DND-41 (cell line): ENCODE measurements around the gene HAP1.

Experiments used
- ATAC-seq: fragments of 200-7000 bp; cut with Tn5 transposase; 3 replicates; pipeline ENCODE4 v1.9.1; 2021; ENCODE audit warnings: low read depth; ENCODE audit not compliant: insufficient read depth
- DNase-seq: peaks from one replicate; pipeline ENCODE4 v3.0.0-alpha.2; 2020
- H2AFZ ChIP-seq: 2 replicates; pipeline ENCODE4 v1.6.0; 2012; ENCODE audit warnings: low read depth, low read length
- H3K27ac ChIP-seq: 2 replicates; pipeline ENCODE4 v1.5.1; 2012; ENCODE audit warnings: low read length, inconsistent platforms
- H3K27me3 ChIP-seq: fragments of 200-600 bp; sonication (generic); 2 replicates; pipeline ENCODE4 v1.6.0; 2012; ENCODE audit warnings: low read length, mild to moderate bottlenecking, inconsistent platforms; ENCODE audit not compliant: insufficient read depth, poor library complexity
- H3K36me3 ChIP-seq: 2 replicates; pipeline ENCODE4 v1.5.1; 2012; ENCODE audit warnings: low read length, inconsistent platforms; ENCODE audit not compliant: insufficient read depth
- H3K4me1 ChIP-seq: 2 replicates; pipeline ENCODE4 v1.5.1; 2012; ENCODE audit warnings: mild to moderate bottlenecking, low read length; ENCODE audit not compliant: insufficient read depth
- H3K4me2 ChIP-seq: 2 replicates; pipeline ENCODE4 v1.6.0; 2012; ENCODE audit warnings: mild to moderate bottlenecking, moderate library complexity, low read length, inconsistent platforms; ENCODE audit not compliant: insufficient read depth
- H3K4me3 ChIP-seq, 2 experiments: fragments of 200-600 bp in 1 of 2; shearing (Covaris generic) in 1 of 2; 2 replicates each; pipeline ENCODE4 v1.5.1; 2012 to 2016; ENCODE audit warnings: inconsistent platforms in 2 of 2, low read length in 2 of 2, mild to moderate bottlenecking in 2 of 2, low read depth in 1 of 2, moderate library complexity in 1 of 2
- H3K79me2 ChIP-seq: 2 replicates; pipeline ENCODE4 v1.6.0; 2012; ENCODE audit warnings: low read length, inconsistent platforms; ENCODE audit not compliant: insufficient read depth
- H3K9ac ChIP-seq: 2 replicates; pipeline ENCODE4 v1.6.0; 2012; ENCODE audit warnings: low read depth, mild to moderate bottlenecking, inconsistent platforms, low read length, moderate library complexity
- H3K9me3 ChIP-seq: 2 replicates; pipeline ENCODE4 v1.5.1; 2012; ENCODE audit warnings: low read length, moderate library complexity, mild to moderate bottlenecking, inconsistent platforms; ENCODE audit not compliant: insufficient read depth, severe bottlenecking
- H4K20me1 ChIP-seq: 2 replicates; pipeline ENCODE4 v1.6.0; 2012; ENCODE audit warnings: low read length; ENCODE audit not compliant: insufficient read depth
- CTCF ChIP-seq: IDR thresholded peaks from 2 replicates; pipeline ENCODE4 v1.5.1; 2012; ENCODE audit warnings: borderline replicate concordance, low read length, moderate library complexity, mild to moderate bottlenecking; ENCODE audit not compliant: poor library complexity, severe bottlenecking; ENCODE audit errors: extremely low read depth
- EZH2 ChIP-seq: IDR thresholded peaks from 3 replicates; pipeline ENCODE4 v1.6.1; 2012; ENCODE audit warnings: borderline replicate concordance, low read depth, mild to moderate bottlenecking, moderate library complexity, low read length, inconsistent platforms; ENCODE audit not compliant: severe bottlenecking

Gene HAP1

DNA sequence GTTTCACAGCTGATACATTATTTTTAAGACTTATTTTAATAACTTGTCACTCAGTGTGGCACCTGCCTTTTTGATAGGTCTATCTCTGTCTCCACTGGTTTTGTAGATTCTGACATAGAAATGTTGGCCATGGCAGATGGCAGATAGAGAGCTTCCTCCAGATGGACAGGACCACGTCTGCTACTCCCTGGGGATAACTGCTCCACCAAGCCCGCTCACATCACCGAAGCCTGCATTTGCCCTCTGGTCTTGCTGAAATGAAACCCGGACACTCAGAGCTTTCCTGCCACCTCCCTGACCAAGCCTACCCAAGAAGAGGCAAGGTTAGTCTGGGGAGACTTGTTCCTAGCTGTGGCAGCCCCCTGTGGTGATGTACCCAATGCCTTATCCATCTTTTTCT, 16.4 kb upstream of the HAP1 start:
- H3K4me1 ChIP-seq: no peaks in the 10 kb centered on the region
- no peak overlapping the region for H3K27ac ChIP-seq
- no peak for ATAC-seq
- H3K4me3 ChIP-seq: no peak overlapping the region
- no peaks in the 10 kb centered on the region for H3K9me3 ChIP-seq
- no peak for DNase-seq
- no peaks in the 10 kb centered on the region for H3K27me3 ChIP-seq
- no peaks in the 10 kb centered on the region for H3K36me3 ChIP-seq
- H2AFZ ChIP-seq: no peak overlapping the region
- no peaks in the 10 kb centered on the region for H3K79me2 ChIP-seq
- H3K9ac ChIP-seq: no peak overlapping the region
- no peak overlapping the region for H3K4me2 ChIP-seq
- TF ChIP-seq EZH2: no peak
- TF ChIP-seq CTCF: no peak
- no peaks in the 10 kb centered on the region for H4K20me1 ChIP-seq

GRCh38 chr17:41748275-41748674, 13.8 kb upstream of the HAP1 start:
- Histone ChIP-seq H3K27me3 (no peaks in the 10 kb centered on the region), H3K4me3 (no peak overlapping the region), H3K79me2 (no peaks in the 10 kb centered on the region), H3K36me3 (no peaks in the 10 kb centered on the region), H3K9ac (no peak overlapping the region), H3K9me3 (no peaks in the 10 kb centered on the region), H3K4me2 (no peak overlapping the region), H4K20me1 (no peaks in the 10 kb centered on the region), H3K4me1 (no peaks in the 10 kb centered on the region), H3K27ac (no peak overlapping the region), H2AFZ (no peak overlapping the region)
- ATAC-seq: no peak
- DNase-seq: no peak
- no peak for TF ChIP-seq EZH2

DNA sequence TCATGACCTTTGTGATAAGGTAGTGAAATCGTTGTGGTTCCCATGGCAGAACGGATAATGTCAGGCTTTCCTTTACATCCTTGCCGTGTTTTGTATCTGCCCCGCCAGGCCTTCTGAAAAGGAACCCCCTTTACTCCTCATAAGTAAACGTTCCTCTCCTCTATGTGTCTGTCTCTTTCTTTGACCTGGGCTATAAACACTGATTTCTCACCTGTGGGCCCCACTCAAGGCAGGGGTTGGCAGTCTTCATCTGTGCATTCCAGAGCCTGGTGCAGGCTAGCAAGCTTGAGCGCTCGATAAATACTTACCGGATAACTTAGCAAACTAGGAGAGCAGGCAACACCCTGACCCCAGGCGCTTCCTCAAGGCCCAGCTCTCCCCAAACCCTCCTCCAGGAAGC, 7.3 kb upstream of the HAP1 start:
- no peaks in the 10 kb centered on the region for H3K27me3 ChIP-seq
- H4K20me1 ChIP-seq: no peaks in the 10 kb centered on the region
- H3K79me2 ChIP-seq: no peaks in the 10 kb centered on the region
- TF ChIP-seq EZH2 (no peak), CTCF (no peak)
- DNase-seq: no peak
- no peak overlapping the region for H3K9ac ChIP-seq
- H3K9me3 ChIP-seq: no peaks in the 10 kb centered on the region
- no peak overlapping the region for H3K4me3 ChIP-seq
- H3K4me1 ChIP-seq: peaks cover 7% of the 10 kb centered on the region
- no peaks in the 10 kb centered on the region for H3K36me3 ChIP-seq
- no peak overlapping the region for H3K4me2 ChIP-seq
- H2AFZ ChIP-seq: no peak overlapping the region
- no peak overlapping the region for H3K27ac ChIP-seq
- ATAC-seq: no peak

DNA sequence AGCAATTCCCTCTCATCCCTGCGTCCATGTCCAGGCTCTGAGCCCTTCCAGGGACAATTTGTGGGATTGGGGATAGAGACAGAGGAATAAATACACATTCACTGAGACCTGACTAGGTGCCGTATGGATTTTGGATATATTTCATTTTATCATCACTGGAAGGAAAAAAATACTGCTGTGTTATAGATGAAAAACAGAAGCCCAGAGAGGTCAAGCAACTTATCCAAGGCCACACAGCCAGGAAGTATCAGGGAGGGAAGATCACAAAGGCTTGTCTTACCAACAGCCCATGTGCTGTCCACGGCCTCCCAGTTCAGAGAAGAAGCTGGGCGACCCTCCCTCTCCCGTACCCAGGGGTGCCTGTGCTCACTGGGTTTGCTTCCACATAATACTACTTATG, 6.1 kb upstream of the HAP1 start:
- TF ChIP-seq EZH2 (no peak), CTCF (no peak)
- no peak overlapping the region for H3K27ac ChIP-seq
- H3K9me3 ChIP-seq: no peaks in the 10 kb centered on the region

More for the DNA sequence above, 6.1 kb upstream of the HAP1 start:
- H3K27me3 ChIP-seq: no peaks in the 10 kb centered on the region
- no peak overlapping the region for H3K4me2 ChIP-seq
- H3K4me1 ChIP-seq: peaks cover 7% of the 10 kb centered on the region
- no peak overlapping the region for H3K9ac ChIP-seq
- no peak overlapping the region for H3K4me3 ChIP-seq
- no peak for ATAC-seq
- DNase-seq: no peak
- no peak overlapping the region for H2AFZ ChIP-seq
- no peaks in the 10 kb centered on the region for H4K20me1 ChIP-seq
- no peaks in the 10 kb centered on the region for H3K36me3 ChIP-seq
- no peaks in the 10 kb centered on the region for H3K79me2 ChIP-seq
